ENCODE results near the gene EPHA8.

DNA sequence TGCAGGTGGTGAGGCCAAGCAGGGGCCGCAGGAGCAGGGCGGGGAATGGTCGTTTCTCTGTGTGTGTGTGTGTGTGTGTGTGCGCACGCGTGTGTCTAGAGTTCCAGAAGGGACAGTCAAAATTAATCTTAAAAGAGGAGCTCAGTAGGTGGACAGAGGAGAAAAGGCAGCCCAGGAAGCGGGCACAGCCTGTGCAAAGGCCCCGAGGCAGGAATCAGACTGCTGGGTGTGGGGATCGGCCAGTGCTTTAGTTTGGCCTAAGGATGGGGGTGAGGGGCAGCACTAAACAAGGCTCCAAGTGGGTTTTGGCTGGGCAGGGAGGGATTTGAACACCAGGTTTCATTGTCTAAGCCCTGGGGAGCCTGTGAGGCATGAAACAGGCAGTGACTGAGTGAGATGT is 21.7 kb downstream of the EPHA8 start:
- no peak for TF ChIP-seq POLR2A (IDR thresholded peaks at IDR 0.05; ENCODE audit: low read length)
- TF ChIP-seq GATA1 (IDR thresholded peaks at IDR 0.05; ENCODE audit: low read depth, low read length): no peak

All from erythroblast (primary cell).